Measurements from ENCODE around the gene TMEM131L. TPM values are rescaled to one million over a fixed set of nuclear protein-coding genes. Genes with fewer than 3 reads are reported as not detected.

Gene TMEM131L
- total RNA-seq, 2 donors from 2014 or later = 22.2 to 25.6 TPM

GRCh38 chr4:153485860-153486259 lies 19.7 kb downstream of the TMEM131L start:
- ATAC-seq (ENCODE audit: insufficient number of reproducible peaks, low FRiP score, low read depth) (no peak), DNase-seq (ENCODE audit: low spot score) (no peak)
- H3K4me1 ChIP-seq (ENCODE audit: control insufficient read depth in 1 of 2, low read depth in 2 of 2) = peaks cover 49 to 58% of the 10 kb centered on the region in 2 donors
- H3K36me3 ChIP-seq = no peaks in the 10 kb centered on the region
- TF ChIP-seq CTCF (IDR thresholded peaks at IDR 0.05) = no peak
- no peaks in the 10 kb centered on the region for H3K9me3 ChIP-seq
- no peak overlapping the region for H3K4me3 ChIP-seq
- H3K27me3 ChIP-seq (replicated peaks; ENCODE audit: insufficient read depth) = no peaks in the 10 kb centered on the region
- peak overlapping the region; percentile 71 to 93 for H3K27ac ChIP-seq

- no peak for DNase-seq (ENCODE audit: low spot score)
- Histone ChIP-seq H3K4me1 (ENCODE audit: control insufficient read depth in 1 of 2, low read depth in 2 of 2) (peaks cover 49 to 58% of the 10 kb centered on the region in 2 donors), H3K4me3 (peak overlapping the region; percentile 35), H3K27ac (peak overlapping the region; percentile 71 to 93), H3K9me3 (no peaks in the 10 kb centered on the region), H3K36me3 (no peaks in the 10 kb centered on the region), H3K27me3 (replicated peaks; ENCODE audit: insufficient read depth) (no peaks in the 10 kb centered on the region)
- ATAC-seq (ENCODE audit: insufficient number of reproducible peaks, low FRiP score, low read depth) = peak; percentile 67
- no peak for TF ChIP-seq CTCF (IDR thresholded peaks at IDR 0.05)
These were observed 20.4 kb downstream of the TMEM131L start for GRCh38 chr4:153486281-153487151.

GRCh38 chr4:153488006-153488891 lies 22.1 kb downstream of the TMEM131L start:
- peaks cover 43 to 55% of the 10 kb centered on the region in 2 donors for H3K4me1 ChIP-seq (ENCODE audit: control insufficient read depth in 1 of 2, low read depth in 2 of 2)
- H3K36me3 ChIP-seq = no peaks in the 10 kb centered on the region
- DNase-seq (ENCODE audit: low spot score) = no peak
- H3K27me3 ChIP-seq (replicated peaks; ENCODE audit: insufficient read depth) = no peaks in the 10 kb centered on the region
- H3K27ac ChIP-seq = peak overlapping the region; percentile 56 to 93
- ATAC-seq (ENCODE audit: insufficient number of reproducible peaks, low FRiP score, low read depth) = peak; percentile 7
- H3K9me3 ChIP-seq = no peaks in the 10 kb centered on the region
- H3K4me3 ChIP-seq = peak overlapping the region; percentile 58
- TF ChIP-seq CTCF (IDR thresholded peaks at IDR 0.05) = no peak

GRCh38 chr4:153489856-153490558 lies 23.8 kb downstream of the TMEM131L start:
- H3K9me3 ChIP-seq = no peaks in the 10 kb centered on the region
- no peaks in the 10 kb centered on the region for H3K27me3 ChIP-seq (replicated peaks; ENCODE audit: insufficient read depth)
- no peaks in the 10 kb centered on the region for H3K36me3 ChIP-seq
- H3K4me3 ChIP-seq = peak overlapping the region; percentile 58
- ATAC-seq (ENCODE audit: insufficient number of reproducible peaks, low FRiP score, low read depth) (no peak), DNase-seq (ENCODE audit: low spot score) (no peak)
- TF ChIP-seq CTCF (IDR thresholded peaks at IDR 0.05) = no peak
- H3K4me1 ChIP-seq (ENCODE audit: control insufficient read depth in 1 of 2, low read depth in 2 of 2) = peaks cover 36 to 47% of the 10 kb centered on the region in 2 donors
- peak overlapping the region; percentile 56 to 93 for H3K27ac ChIP-seq

All from thoracic aorta (tissue), 2 donors.